Lower leg skin (tissue), 4 donors: ENCODE data around the gene HOMER2. TPM values are rescaled to one million over a fixed set of nuclear protein-coding genes. Genes with fewer than 3 reads are reported as not detected.

ENCODE experiments used
- DNase-seq, 2 donors: peaks; one replicate each; pipeline ENCODE4 v3.0.0-alpha.2; 2019; ENCODE audit warnings: low spot score in 2 of 2
- H3K4me3 ChIP-seq: fragments of 200-600 bp; sonication (generic); 2 replicates; pipeline ENCODE4 v1.5.1; 2017; ENCODE audit warnings: mild to moderate bottlenecking, low read depth; ENCODE audit not compliant: poor library complexity, severe bottlenecking
- POLR2A ChIP-seq, 2 donors: fragments of 450-650 bp; IDR thresholded peaks; one replicate each; pipeline ENCODE4 v1.6.1; 2016 to 2017; ENCODE audit warnings: antibody characterized with exemption in 2 of 2, mild to moderate bottlenecking in 1 of 2, moderate library complexity in 1 of 2
- WGBS, 2 donors: methylation state at CpG; one replicate each; pipeline ENCODE4 v1.1.5; 2018; 5-methylcytosine and 5-hydroxymethylcytosine counted together
- intact Hi-C: fragments of 100-400 bp; cut with DNase I; formaldehyde crosslinking; loops from one replicate; pipeline ENCODE4 v1.15.0; 2023; ENCODE audit warnings: low total_unique reads
- total RNA-seq, 4 donors: library from RNA; depleted of rRNA; stranded (reverse); fragments of >200 nt; gene quantifications; one replicate each; pipeline ENCODE4 v1.1.0, GENCODE V29; 2016
- TF ChIP-seq, protein P1 (sequence below), 3 donors: fragments of 450-650 bp; IDR thresholded peaks; one replicate each; pipeline ENCODE4 v1.5.1; 2016; ENCODE audit warnings: antibody characterized with exemption in 3 of 3, mild to moderate bottlenecking in 3 of 3, moderate library complexity in 2 of 3

HOMER2 gene
- total RNA-seq, 4 donors from 2014 or later, result 88.3 to 129 (median 108) TPM

DNA sequence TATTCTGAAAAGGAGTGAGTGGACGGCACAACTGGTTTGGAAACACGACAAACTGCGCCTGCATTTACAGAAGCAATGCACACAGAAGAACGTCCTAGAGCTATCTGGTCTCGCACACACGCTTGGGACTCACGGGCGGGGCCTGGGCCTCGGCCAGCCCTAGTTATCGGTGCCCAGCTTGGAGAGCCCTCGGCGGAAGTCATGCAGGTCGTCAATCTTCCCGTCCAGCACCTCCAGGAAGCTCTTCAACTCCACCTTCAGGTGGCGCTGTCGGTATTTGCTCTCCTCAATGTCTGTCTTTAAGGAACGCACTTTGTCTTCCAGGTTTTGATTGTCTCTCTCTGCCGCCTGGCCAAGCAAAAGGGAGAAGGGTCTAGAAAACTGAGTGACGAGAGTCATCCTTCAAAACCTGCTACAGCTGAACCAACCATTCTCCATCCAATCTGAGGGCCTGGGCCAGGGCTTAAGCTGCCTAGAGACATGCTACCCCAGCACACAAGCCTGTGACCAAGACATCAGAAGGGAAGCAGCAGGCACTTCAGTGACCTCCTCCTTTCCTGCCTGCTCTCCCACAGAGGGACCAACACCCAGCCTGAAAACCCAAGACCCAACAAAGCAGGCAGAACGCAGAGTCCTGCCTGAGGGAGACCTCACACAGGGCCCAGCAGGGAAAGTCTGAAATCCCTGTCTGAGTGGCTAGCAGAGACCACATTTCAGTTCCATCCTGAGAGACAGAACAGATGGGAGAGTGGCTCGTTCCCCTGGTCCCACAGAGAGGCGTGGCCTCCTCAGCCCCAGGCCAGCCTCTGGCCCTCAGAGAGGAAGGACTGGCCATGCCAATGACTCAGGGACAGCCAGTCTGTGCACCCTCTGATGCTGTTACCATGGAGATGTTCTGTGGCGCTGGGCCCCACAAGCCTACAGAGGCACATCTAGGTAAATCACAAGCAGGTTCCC lies 102.7 kb downstream of the HOMER2 start:
- H3K4me3 ChIP-seq, result no peak overlapping the region
- TF ChIP-seq, protein P1, sequence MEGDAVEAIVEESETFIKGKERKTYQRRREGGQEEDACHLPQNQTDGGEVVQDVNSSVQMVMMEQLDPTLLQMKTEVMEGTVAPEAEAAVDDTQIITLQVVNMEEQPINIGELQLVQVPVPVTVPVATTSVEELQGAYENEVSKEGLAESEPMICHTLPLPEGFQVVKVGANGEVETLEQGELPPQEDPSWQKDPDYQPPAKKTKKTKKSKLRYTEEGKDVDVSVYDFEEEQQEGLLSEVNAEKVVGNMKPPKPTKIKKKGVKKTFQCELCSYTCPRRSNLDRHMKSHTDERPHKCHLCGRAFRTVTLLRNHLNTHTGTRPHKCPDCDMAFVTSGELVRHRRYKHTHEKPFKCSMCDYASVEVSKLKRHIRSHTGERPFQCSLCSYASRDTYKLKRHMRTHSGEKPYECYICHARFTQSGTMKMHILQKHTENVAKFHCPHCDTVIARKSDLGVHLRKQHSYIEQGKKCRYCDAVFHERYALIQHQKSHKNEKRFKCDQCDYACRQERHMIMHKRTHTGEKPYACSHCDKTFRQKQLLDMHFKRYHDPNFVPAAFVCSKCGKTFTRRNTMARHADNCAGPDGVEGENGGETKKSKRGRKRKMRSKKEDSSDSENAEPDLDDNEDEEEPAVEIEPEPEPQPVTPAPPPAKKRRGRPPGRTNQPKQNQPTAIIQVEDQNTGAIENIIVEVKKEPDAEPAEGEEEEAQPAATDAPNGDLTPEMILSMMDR (IDR thresholded peaks at IDR 0.05), result peak in 1 of 3 donors; percentile 0
- no peak for TF ChIP-seq POLR2A (IDR thresholded peaks at IDR 0.05)
- DNase-seq, result peak; percentile 69 to 90
- WGBS, 2 donors, result 16 to 26% methylated on average over 23 of the region's 23 CpGs
- intact Hi-C loops, result loop anchor here (10.0 kb wide), 1 partner anchor 155 kb away; no protein-coding TSS in a partner anchor

DNA sequence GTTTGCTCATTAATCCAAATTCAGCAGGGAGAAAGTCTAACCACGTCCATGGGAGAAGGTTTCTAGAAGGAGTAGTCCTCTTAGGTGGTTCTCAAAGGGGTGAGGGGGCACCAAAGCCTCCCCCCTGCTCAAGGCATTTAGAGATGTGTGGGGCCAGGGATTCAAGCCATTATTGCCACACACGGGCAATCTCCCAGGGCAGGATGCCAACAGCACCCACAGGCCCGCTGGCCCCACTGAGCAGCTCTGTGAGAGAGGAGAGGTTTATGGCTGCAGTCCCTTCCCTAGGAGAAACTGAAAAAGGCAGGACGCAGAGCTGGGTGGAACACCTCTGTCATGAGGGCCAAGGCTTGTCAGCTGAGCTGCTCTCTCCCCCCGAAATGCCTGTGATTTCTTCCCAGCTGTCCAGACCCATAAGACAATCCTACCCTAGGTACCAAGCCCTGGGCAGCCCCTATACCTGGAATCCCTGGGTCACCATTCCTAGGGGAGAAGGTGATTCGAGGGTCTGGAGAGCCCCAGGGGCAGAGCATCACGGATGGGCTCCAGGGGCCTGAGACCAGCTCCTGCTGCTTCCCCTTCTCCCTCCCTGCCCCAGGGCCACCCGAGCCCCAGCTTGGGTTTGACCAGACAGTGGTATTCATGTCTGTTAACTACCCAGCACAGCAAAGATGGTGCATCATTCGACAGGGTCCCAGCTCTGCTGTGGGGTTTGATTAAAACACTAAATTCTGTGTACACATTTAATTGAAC lies 104.1 kb downstream of the HOMER2 start:
- peak in 1 of 2 donors; percentile 64 for DNase-seq
- no peak overlapping the region for H3K4me3 ChIP-seq
- TF ChIP-seq, protein P1 (IDR thresholded peaks at IDR 0.05), result no peak
- no peak for TF ChIP-seq POLR2A (IDR thresholded peaks at IDR 0.05)
- intact Hi-C loops, result no loop called here
- 75 to 80% methylated on average over 9 of the region's 9 CpGs for WGBS, 2 donors

DNA sequence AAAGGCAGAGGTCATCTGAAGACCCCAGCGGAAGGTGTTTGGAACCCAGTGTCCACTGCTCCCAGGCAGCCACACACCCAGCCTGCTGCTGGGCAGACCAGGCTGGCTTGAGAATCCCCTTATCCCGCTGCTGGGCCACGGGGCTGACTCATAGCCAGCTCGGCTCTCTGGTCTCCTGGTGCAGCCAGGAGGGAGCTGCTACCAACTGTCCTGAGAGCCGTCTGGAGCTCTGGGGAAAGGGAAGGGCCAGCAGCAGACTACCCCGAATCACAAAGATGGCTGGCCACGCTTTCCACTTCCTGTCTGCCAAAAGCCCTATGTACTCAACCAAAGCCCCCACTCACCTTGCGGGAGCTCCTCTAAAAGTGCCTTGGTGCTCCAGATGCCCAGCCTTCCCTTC lies 104.8 kb downstream of the HOMER2 start:
- WGBS, 2 donors, result 71 to 84% methylated on average over 7 to 8 of the region's 8 CpGs
- peak in 1 of 2 donors; percentile 21 for DNase-seq
- intact Hi-C loops, result no loop called here
- no peak for TF ChIP-seq POLR2A (IDR thresholded peaks at IDR 0.05)
- H3K4me3 ChIP-seq, result no peak overlapping the region

DNA sequence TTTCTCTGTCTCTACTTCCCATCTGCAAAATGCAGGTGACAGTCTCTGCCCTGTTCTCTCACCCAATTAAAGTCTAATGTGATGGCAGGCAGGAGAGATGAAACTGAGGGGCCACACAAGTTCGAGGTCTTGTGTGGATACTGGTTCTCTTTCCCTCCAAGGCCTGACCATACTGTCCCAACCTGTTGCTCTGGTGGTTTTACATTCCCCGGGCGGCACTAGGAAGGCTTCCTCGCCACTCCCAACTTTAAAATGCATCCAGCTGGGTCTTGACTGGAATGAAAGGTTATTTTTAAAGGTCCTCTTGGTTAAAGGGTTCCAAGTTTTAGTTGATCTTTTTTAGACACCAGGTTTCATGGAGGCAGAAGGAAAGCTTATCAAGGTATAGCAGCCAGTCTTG lies 105.9 kb downstream of the HOMER2 start:
- WGBS, 2 donors, result 63 to 67% methylated on average over 4 of the region's 4 CpGs
- peak; percentile 7 to 43 for DNase-seq
- intact Hi-C loops, result no loop called here

GRCh38 chr15:82845686-82846085 lies 106.8 kb downstream of the HOMER2 start:
- WGBS, 2 donors, result 70 to 73% methylated on average over 7 of the region's 7 CpGs
- intact Hi-C loops, result no loop called here
- H3K4me3 ChIP-seq, result no peak overlapping the region
- DNase-seq, result peak; percentile 11 to 63
- no peak for TF ChIP-seq POLR2A (IDR thresholded peaks at IDR 0.05)
- TF ChIP-seq, protein P1 (IDR thresholded peaks at IDR 0.05), result no peak

More for the DNA sequence above, 105.9 kb downstream of the HOMER2 start:
- H3K4me3 ChIP-seq, result no peak overlapping the region
- TF ChIP-seq POLR2A (IDR thresholded peaks at IDR 0.05), result no peak
- TF ChIP-seq, protein P1 (IDR thresholded peaks at IDR 0.05), result no peak

- no peak overlapping the region for H3K4me3 ChIP-seq
- TF ChIP-seq POLR2A (IDR thresholded peaks at IDR 0.05), result no peak
- TF ChIP-seq, protein P1 (IDR thresholded peaks at IDR 0.05), result no peak
- no peak for DNase-seq
- 86 to 89% methylated on average over 3 of the region's 3 CpGs for WGBS, 2 donors
- intact Hi-C loops, result no loop called here
Observed at GRCh38 chr15:82843566-82843965, 109.0 kb downstream of the HOMER2 start.
